ENCODE measurements around the gene CEP55.

DNA sequence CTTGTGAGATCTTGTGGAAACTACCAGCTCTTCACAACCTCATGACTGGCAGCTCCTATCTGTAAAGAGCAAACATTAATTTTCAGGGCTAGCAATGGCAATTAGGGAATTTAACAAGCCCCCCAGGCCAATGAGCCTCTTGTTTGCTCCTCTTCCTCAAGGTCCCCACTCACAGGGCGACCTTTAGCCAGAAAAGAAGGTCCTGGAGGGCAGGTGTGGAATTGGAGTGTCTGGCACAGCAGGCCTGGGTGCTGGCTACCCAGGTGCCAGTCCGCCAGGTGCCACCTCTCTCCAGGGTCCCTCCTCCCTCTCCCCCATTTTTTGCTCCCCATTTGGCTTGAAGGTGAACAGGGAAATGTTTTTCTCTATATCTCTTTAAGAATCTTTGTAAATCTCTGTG, 1.9 kb upstream of the CEP55 start:
- no peak for TF ChIP-seq ZNF274 (IDR thresholded peaks at IDR 0.05; ENCODE audit: low read depth, low read length)
- no peak for TF ChIP-seq SUZ12 (IDR thresholded peaks at IDR 0.05; ENCODE audit: extremely low read depth, insufficient read depth, insufficient read length)
